MCF 10A (cell line): ENCODE data around the gene AUTS2. TPM values are rescaled to one million over a fixed set of nuclear protein-coding genes. Genes with fewer than 3 reads are reported as not detected.

ENCODE experiments used
- BruUV-seq: library from RNA; stranded (reverse); fragments of 400-500 nt; replicated peaks from 2 replicates; lab custom pipeline; 2021; lab: Mats Ljungman, UMichigan
- CTCF ChIA-PET: fragments of 300-600 bp; sonication (Branson Sonifier 250); formaldehyde crosslinking; extraction: SDS; loops from one replicate; lab custom pipeline; 2021; ENCODE audit warnings: antibody characterized with exemption, inconsistent platforms; lab: Yijun Ruan, JAX
- POLR2A ChIA-PET: fragments of 300-600, 350-650 bp; sonication (Branson Sonifier 250); formaldehyde crosslinking; extraction: SDS; loops from one replicate; lab custom pipeline; 2020; ENCODE audit warnings: antibody characterized with exemption, inconsistent platforms; lab: Yijun Ruan, JAX
- DNase-seq: peaks from one replicate; pipeline ENCODE4 v3.0.0-alpha.2; 2018; ENCODE audit not compliant: unreplicated experiment
- H3K27ac Mint-ChIP-seq: one replicate; pipeline ENCODE4 v1.8.0; 2022; ENCODE audit warnings: mild to moderate bottlenecking, low read depth, mixed read lengths; ENCODE audit not compliant: unreplicated experiment
- H3K27me3 Mint-ChIP-seq: one replicate; pipeline ENCODE4 v1.8.0; 2022; ENCODE audit warnings: mixed read lengths; ENCODE audit not compliant: insufficient read depth, unreplicated experiment
- H3K36me3 Mint-ChIP-seq: one replicate; pipeline ENCODE4 v1.8.0; 2022; ENCODE audit warnings: mild to moderate bottlenecking, moderate library complexity, mixed read lengths; ENCODE audit not compliant: insufficient read depth, unreplicated experiment
- H3K4me1 Mint-ChIP-seq: one replicate; pipeline ENCODE4 v1.8.0; 2022; ENCODE audit warnings: mixed read lengths; ENCODE audit not compliant: insufficient read depth, unreplicated experiment
- H3K4me3 Mint-ChIP-seq: one replicate; pipeline ENCODE4 v1.8.0; 2022; ENCODE audit warnings: mild to moderate bottlenecking, moderate library complexity, mixed read lengths; ENCODE audit not compliant: unreplicated experiment
- H3K9me3 Mint-ChIP-seq: one replicate; pipeline ENCODE4 v1.8.0; 2022; ENCODE audit warnings: mixed read lengths; ENCODE audit not compliant: unreplicated experiment
- CTCF ChIP-seq: fragments of 200-600 bp; IDR thresholded peaks from one replicate; pipeline ENCODE4 v1.8.0; 2022; ENCODE audit warnings: antibody characterized with exemption, mild to moderate bottlenecking; ENCODE audit not compliant: unreplicated experiment
- intact Hi-C: fragments of 100-400 bp; cut with micrococcal nuclease; formaldehyde crosslinking; loops from 2 replicates; pipeline ENCODE4 v1.14.1; 2022
- total RNA-seq: library from RNA; stranded (reverse); gene quantifications from 2 replicates; pipeline ENCODE4 v1.2.3, GENCODE V29; 2022

AUTS2 gene
- total RNA-seq, 1 experiment from 2014 or later = 1.3 TPM

GRCh38 chr7:69714886-69715576, 116.8 kb downstream of the AUTS2 start:
- no peak overlapping the region for H3K4me3 Mint-ChIP-seq
- H3K27ac Mint-ChIP-seq = no peak overlapping the region
- H3K36me3 Mint-ChIP-seq = no peaks in the 10 kb centered on the region
- BruUV-seq = no TSS peak
- no peaks in the 10 kb centered on the region for H3K4me1 Mint-ChIP-seq
- TF ChIP-seq CTCF = no peak
- intact Hi-C loops = no loop called here
- no peaks in the 10 kb centered on the region for H3K27me3 Mint-ChIP-seq
- peaks cover 53% of the 10 kb centered on the region for H3K9me3 Mint-ChIP-seq
- POLR2A ChIA-PET = no interaction called here
- CTCF ChIA-PET = no interaction called here
- DNase-seq = no peak

- no peak for DNase-seq
- no peak for TF ChIP-seq CTCF
- ChIA-PET POLR2A (no interaction called here), CTCF (no interaction called here)
- no peaks in the 10 kb centered on the region for H3K36me3 Mint-ChIP-seq
- H3K27ac Mint-ChIP-seq = no peak overlapping the region
- BruUV-seq = no TSS peak
- intact Hi-C loops = no loop called here
- no peaks in the 10 kb centered on the region for H3K4me1 Mint-ChIP-seq
- H3K9me3 Mint-ChIP-seq = peaks cover 37% of the 10 kb centered on the region
- H3K27me3 Mint-ChIP-seq = no peaks in the 10 kb centered on the region
- H3K4me3 Mint-ChIP-seq = no peak overlapping the region
These were observed 118.9 kb downstream of the AUTS2 start for GRCh38 chr7:69717221-69717620.

- intact Hi-C loops = no loop called here
- Mint-ChIP-seq H3K4me1 (no peaks in the 10 kb centered on the region), H3K36me3 (no peaks in the 10 kb centered on the region), H3K4me3 (no peak overlapping the region), H3K27me3 (no peaks in the 10 kb centered on the region), H3K27ac (no peak overlapping the region), H3K9me3 (peaks cover 31% of the 10 kb centered on the region)
- no TSS peak for BruUV-seq
- ChIA-PET CTCF (no interaction called here), POLR2A (no interaction called here)
- no peak for DNase-seq
- TF ChIP-seq CTCF = no peak
These were observed 121.4 kb downstream of the AUTS2 start for GRCh38 chr7:69719717-69720116.

- peaks cover 14% of the 10 kb centered on the region for H3K9me3 Mint-ChIP-seq
- intact Hi-C loops = no loop called here
- H3K27me3 Mint-ChIP-seq = no peaks in the 10 kb centered on the region
- H3K4me1 Mint-ChIP-seq = no peaks in the 10 kb centered on the region
- no peak for TF ChIP-seq CTCF
- no peak overlapping the region for H3K27ac Mint-ChIP-seq
- no peak for DNase-seq
- CTCF ChIA-PET = no interaction called here
- H3K36me3 Mint-ChIP-seq = no peaks in the 10 kb centered on the region
- no TSS peak for BruUV-seq
- no peak overlapping the region for H3K4me3 Mint-ChIP-seq
- POLR2A ChIA-PET = no interaction called here
These were observed 124.6 kb downstream of the AUTS2 start for GRCh38 chr7:69722843-69723242.
